ENCODE measurements around the gene MELTF. TPM values are rescaled to one million over a fixed set of nuclear protein-coding genes. Genes with fewer than 3 reads are reported as not detected.
"Not testable (repeated sequence)": the region's sequence is repeated elsewhere in the genome, so short reads cannot be mapped to it uniquely, and the experiment has no call there.

The MELTF gene
- total and polyA plus RNA-seq, 2 of the 13 experiments (the other 11 are each of a cell fraction or from before 2014, with no cell fraction given), result 3.2 to 7.5 TPM

GRCh38 chr3:197064771-197065170, 35.2 kb upstream of the MELTF start:
- no peaks in the 10 kb centered on the region for H4K20me1 ChIP-seq (ENCODE audit: insufficient read depth, low read length)
- H3K4me2 ChIP-seq (ENCODE audit: low read depth, low read length), result no peak overlapping the region
- H3K79me2 ChIP-seq (ENCODE audit: insufficient read depth, low read length), result no peaks in the 10 kb centered on the region
- no peak for FAIRE-seq
- CTCF ChIA-PET (ENCODE audit: low intra/inter-chr PET ratio, low total read pairs), result no interaction called here
- ATAC-seq, result no peak
- 89% methylated on average over 1 of the region's 1 CpG for WGBS (ENCODE audit: low lambda C conversion rate)
- POLR2A ChIA-PET, result no interaction called here
- H3K9me3 ChIP-seq (ENCODE audit: low read length), result no peaks in the 10 kb centered on the region
- no peak overlapping the region for H2AFZ ChIP-seq (ENCODE audit: low read length)
- intact Hi-C loops (cut with micrococcal nuclease; ENCODE audit: unreplicated experiment) (no loop called here), in situ Hi-C loops (cut with HindIII; ENCODE audit: extremely low pct_ligation_motif_present, low pct_unique_long_range_greater_than_20kb) (no loop called here)
- no peaks in the 10 kb centered on the region for H3K4me1 ChIP-seq (ENCODE audit: insufficient read depth, low read length)
- no TSS peak for BruUV-seq (replicated peaks)
- H3K4me3 ChIP-seq (replicated peaks in 1 of 3; ENCODE audit: insufficient read depth in 1 of 3, low read depth in 2 of 3, low read length in 3 of 3), result no peak overlapping the region
- no peak for DNase-seq (ENCODE audit: low spot score)
- no peaks in the 10 kb centered on the region for H3K27me3 ChIP-seq (ENCODE audit: control insufficient read depth in 1 of 2, insufficient read depth in 2 of 2, low read length in 2 of 2)
- H3K27ac ChIP-seq (ENCODE audit: extremely low read length, insufficient read depth, low read length), result no peak overlapping the region
- H3K9ac ChIP-seq (ENCODE audit: insufficient read depth, low read depth, low read length), result no peak overlapping the region
- H3K36me3 ChIP-seq (replicated peaks in 1 of 2; ENCODE audit: control insufficient read depth in 1 of 2, insufficient read depth in 2 of 2, low read length in 2 of 2), result peaks cover 3 to 40% of the 10 kb centered on the region in 2 experiments
- no peak for TF ChIP-seq NFIC (IDR thresholded peaks at IDR 0.05; ENCODE audit: low read length)
- TF ChIP-seq HHEX (CRISPR knock-in tag; IDR thresholded peaks at IDR 0.05), result no peak
- TF ChIP-seq, protein P1, sequence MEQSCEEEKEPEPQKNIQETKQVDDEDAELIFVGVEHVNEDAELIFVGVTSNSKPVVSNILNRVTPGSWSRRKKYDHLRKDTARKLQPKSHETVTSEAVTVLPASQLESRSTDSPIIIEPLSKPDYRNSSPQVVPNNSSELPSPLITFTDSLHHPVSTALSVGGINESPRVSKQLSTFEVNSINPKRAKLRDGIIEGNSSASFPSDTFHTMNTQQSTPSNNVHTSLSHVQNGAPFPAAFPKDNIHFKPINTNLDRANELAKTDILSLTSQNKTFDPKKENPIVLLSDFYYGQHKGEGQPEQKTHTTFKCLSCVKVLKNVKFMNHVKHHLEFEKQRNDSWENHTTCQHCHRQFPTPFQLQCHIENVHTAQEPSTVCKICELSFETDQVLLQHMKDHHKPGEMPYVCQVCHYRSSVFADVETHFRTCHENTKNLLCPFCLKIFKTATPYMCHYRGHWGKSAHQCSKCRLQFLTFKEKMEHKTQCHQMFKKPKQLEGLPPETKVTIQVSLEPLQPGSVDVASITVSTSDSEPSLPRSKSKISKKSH (CRISPR knock-in tag; IDR thresholded peaks at IDR 0.05; ENCODE audit: borderline replicate concordance), result no peak
- no peak for TF ChIP-seq HMGA1 (CRISPR knock-in tag; conservative IDR thresholded peaks at IDR 0.05)
- no peak for TF ChIP-seq MTA1 (CRISPR knock-in tag; IDR thresholded peaks at IDR 0.05; ENCODE audit: borderline replicate concordance)

DNA sequence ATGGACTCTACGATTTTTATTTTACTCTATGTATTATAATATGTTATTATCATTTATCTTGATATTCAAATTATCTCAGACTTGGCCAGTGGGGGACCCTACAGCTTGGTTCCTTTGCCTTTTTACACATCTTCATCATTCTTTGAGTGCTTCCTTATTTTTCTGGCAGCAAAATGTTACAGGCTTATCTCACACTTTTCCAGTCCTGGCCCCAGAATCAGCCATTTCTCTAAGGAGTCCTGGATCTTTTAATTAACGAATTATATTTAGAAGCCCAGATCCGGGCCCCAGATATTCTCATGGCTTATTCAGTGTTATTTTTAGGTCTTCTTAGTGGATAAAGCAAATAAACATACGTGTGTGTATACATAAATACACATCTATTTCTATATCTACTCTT, 32.8 kb upstream of the MELTF start:
- intact Hi-C loops (cut with micrococcal nuclease; ENCODE audit: unreplicated experiment), result no loop called here
- in situ Hi-C loops (cut with HindIII; ENCODE audit: extremely low pct_ligation_motif_present, low pct_unique_long_range_greater_than_20kb), result no loop called here
- Histone ChIP-seq H3K36me3 (replicated peaks in 1 of 2; ENCODE audit: control insufficient read depth in 1 of 2, insufficient read depth in 2 of 2, low read length in 2 of 2) (peaks cover 3 to 61% of the 10 kb centered on the region in 2 experiments), H3K4me2 (ENCODE audit: low read depth, low read length) (no peak overlapping the region), H3K27ac (ENCODE audit: extremely low read length, insufficient read depth, low read length) (no peak overlapping the region), H3K4me3 (replicated peaks in 1 of 3; ENCODE audit: insufficient read depth in 1 of 3, low read depth in 2 of 3, low read length in 3 of 3) (no peak overlapping the region), H3K9me3 (ENCODE audit: low read length) (no peaks in the 10 kb centered on the region), H3K79me2 (ENCODE audit: insufficient read depth, low read length) (no peaks in the 10 kb centered on the region), H3K4me1 (ENCODE audit: insufficient read depth, low read length) (no peaks in the 10 kb centered on the region), H2AFZ (ENCODE audit: low read length) (no peak overlapping the region), H3K9ac (ENCODE audit: insufficient read depth, low read depth, low read length) (no peak overlapping the region), H4K20me1 (ENCODE audit: insufficient read depth, low read length) (no peaks in the 10 kb centered on the region), H3K27me3 (ENCODE audit: control insufficient read depth in 1 of 2, insufficient read depth in 2 of 2, low read length in 2 of 2) (no peaks in the 10 kb centered on the region)
- DNase-seq (ENCODE audit: low spot score) (no peak), FAIRE-seq (no peak), ATAC-seq (no peak)
- CTCF ChIA-PET (ENCODE audit: low intra/inter-chr PET ratio, low total read pairs), result no interaction called here
- POLR2A ChIA-PET, result no interaction called here
- 95% methylated on average over 4 of the region's 4 CpGs for WGBS (ENCODE audit: low lambda C conversion rate)
- TF ChIP-seq MBD4 (IDR thresholded peaks at IDR 0.05; ENCODE audit: borderline replicate concordance, low read length), result no peak
- BruUV-seq (replicated peaks), result no TSS peak

DNA sequence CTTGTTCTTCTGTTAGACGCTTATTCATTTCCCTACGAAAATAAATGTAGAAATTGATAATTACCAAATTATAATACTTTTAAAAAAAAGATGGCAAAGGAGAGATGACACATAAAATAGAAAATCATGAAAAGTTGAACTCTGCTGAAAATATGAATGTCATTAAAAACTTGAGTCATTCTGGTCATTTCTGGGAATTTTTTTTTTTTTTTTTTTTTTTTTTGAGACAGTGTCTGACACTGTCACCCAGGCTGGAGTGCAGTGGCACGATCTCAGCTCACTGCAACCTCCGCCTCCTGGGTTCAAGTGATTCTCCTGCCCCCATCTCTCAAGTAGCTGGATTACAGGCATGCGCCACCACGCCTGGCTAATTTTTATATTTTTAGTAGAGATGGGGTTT, 22.0 kb upstream of the MELTF start:
- ATAC-seq; DNase-seq (ENCODE audit: low spot score); intact Hi-C loops (cut with micrococcal nuclease; ENCODE audit: unreplicated experiment); H3K4me2 ChIP-seq (ENCODE audit: low read depth, low read length); CTCF ChIA-PET (ENCODE audit: low intra/inter-chr PET ratio, low total read pairs); H3K27me3 ChIP-seq (ENCODE audit: control insufficient read depth in 1 of 2, insufficient read depth in 2 of 2, low read length in 2 of 2); H2AFZ ChIP-seq (ENCODE audit: low read length); H3K9ac ChIP-seq (ENCODE audit: insufficient read depth, low read depth, low read length); in situ Hi-C loops (cut with HindIII; ENCODE audit: extremely low pct_ligation_motif_present, low pct_unique_long_range_greater_than_20kb); H3K4me3 ChIP-seq (replicated peaks in 1 of 3; ENCODE audit: insufficient read depth in 1 of 3, low read depth in 2 of 3, low read length in 3 of 3); H3K27ac ChIP-seq (ENCODE audit: extremely low read length, insufficient read depth, low read length); BruUV-seq (replicated peaks); FAIRE-seq; H4K20me1 ChIP-seq (ENCODE audit: insufficient read depth, low read length); H3K4me1 ChIP-seq (ENCODE audit: insufficient read depth, low read length); H3K9me3 ChIP-seq (ENCODE audit: low read length); H3K79me2 ChIP-seq (ENCODE audit: insufficient read depth, low read length); POLR2A ChIA-PET: not testable (repeated sequence)
- peaks cover 6 to 50% of the 10 kb centered on the region in 2 experiments for H3K36me3 ChIP-seq (replicated peaks in 1 of 2; ENCODE audit: control insufficient read depth in 1 of 2, insufficient read depth in 2 of 2, low read length in 2 of 2)
- 98% methylated on average over 6 of the region's 6 CpGs for WGBS (ENCODE audit: low lambda C conversion rate)

Measured in HepG2 (cell line).